Lower lobe of right lung (tissue), 2 donors: Measurements from ENCODE around the gene VPS18. TPM values are rescaled to one million over a fixed set of nuclear protein-coding genes. Genes with fewer than 3 reads are reported as not detected.

Source experiments
- ATAC-seq, 2 donors: fragments of 200-7000 bp; cut with Tn5 transposase; one replicate each; pipeline ENCODE4 v1.9.1; 2020 to 2022; ENCODE audit warnings: mild to moderate bottlenecking in 2 of 2, moderate library complexity in 2 of 2
- DNase-seq: peaks from one replicate; pipeline ENCODE4 v3.0.0-alpha.2; 2020
- H3K27ac ChIP-seq: fragments of 200-600 bp; one replicate; pipeline ENCODE4 v1.8.0; 2022
- H3K27me3 ChIP-seq: fragments of 200-600 bp; one replicate; pipeline ENCODE4 v1.8.0; 2022; ENCODE audit warnings: low read depth
- H3K36me3 ChIP-seq: fragments of 200-600 bp; one replicate; pipeline ENCODE4 v1.8.0; 2022; ENCODE audit warnings: mild to moderate bottlenecking
- H3K4me1 ChIP-seq: fragments of 200-600 bp; one replicate; pipeline ENCODE4 v1.8.0; 2022
- H3K4me3 ChIP-seq: fragments of 200-600 bp; one replicate; pipeline ENCODE4 v1.8.0; 2022; ENCODE audit warnings: mild to moderate bottlenecking
- H3K9me3 ChIP-seq: fragments of 200-600 bp; one replicate; pipeline ENCODE4 v1.8.0; 2022
- CTCF ChIP-seq: fragments of 200-600 bp; IDR thresholded peaks from one replicate; pipeline ENCODE4 v1.8.0; 2022; ENCODE audit warnings: antibody characterized with exemption, mild to moderate bottlenecking
- intact Hi-C: fragments of 100-400 bp; cut with DNase I; formaldehyde crosslinking; loops from one replicate; pipeline ENCODE4 v1.11.0; 2022
- total RNA-seq: library from RNA; stranded (reverse); fragmentation: NEBNext Ultra II Directional; extraction: Animal tissue kit (Norgen Biotek cat#: 25700); gene quantifications from one replicate; pipeline ENCODE4 v1.2.1, GENCODE V29; 2021
- donor health status: DM: no; HTN: yes; CAD: no; lungs with severe emphysema.

The VPS18 gene
- total RNA-seq, 1 donor from 2014 or later, result 24.0 TPM

- intact Hi-C loops, result no loop called here
- DNase-seq, result no peak
- Histone ChIP-seq H3K4me3 (peak overlapping the region; percentile 19), H3K9me3 (no peaks in the 10 kb centered on the region), H3K27me3 (peaks cover 9% of the 10 kb centered on the region), H3K36me3 (peaks cover 46% of the 10 kb centered on the region), H3K27ac (no peak overlapping the region), H3K4me1 (peaks cover 86% of the 10 kb centered on the region)
- TF ChIP-seq CTCF, result no peak
- no peak for ATAC-seq
Measured at GRCh38 chr15:40936234-40936708, 42.0 kb downstream of the VPS18 start.

- DNase-seq (no peak), ATAC-seq (no peak)
- H3K9me3 ChIP-seq, result no peaks in the 10 kb centered on the region
- peaks cover 81% of the 10 kb centered on the region for H3K4me1 ChIP-seq
- peaks cover 46% of the 10 kb centered on the region for H3K36me3 ChIP-seq
- H3K4me3 ChIP-seq, result peak overlapping the region; percentile 19
- H3K27me3 ChIP-seq, result peaks cover 2% of the 10 kb centered on the region
- H3K27ac ChIP-seq, result peak overlapping the region; percentile 41
- no peak for TF ChIP-seq CTCF
- intact Hi-C loops, result no loop called here
Measured at GRCh38 chr15:40936709-40937666, 42.7 kb downstream of the VPS18 start.

- ATAC-seq (no peak), DNase-seq (no peak)
- peak overlapping the region; percentile 41 for H3K27ac ChIP-seq
- peak overlapping the region; percentile 19 for H3K4me3 ChIP-seq
- peaks cover 81% of the 10 kb centered on the region for H3K4me1 ChIP-seq
- intact Hi-C loops, result no loop called here
- H3K36me3 ChIP-seq, result peaks cover 46% of the 10 kb centered on the region
- no peaks in the 10 kb centered on the region for H3K27me3 ChIP-seq
- H3K9me3 ChIP-seq, result no peaks in the 10 kb centered on the region
- peak; percentile 8 for TF ChIP-seq CTCF
Measured at GRCh38 chr15:40937762-40938535, 43.7 kb downstream of the VPS18 start.

- no peak for TF ChIP-seq CTCF
- peaks cover 46% of the 10 kb centered on the region for H3K36me3 ChIP-seq
- ATAC-seq (no peak), DNase-seq (no peak)
- H3K27ac ChIP-seq, result no peak overlapping the region
- intact Hi-C loops, result no loop called here
- peak overlapping the region; percentile 3 for H3K4me3 ChIP-seq
- peaks cover 81% of the 10 kb centered on the region for H3K4me1 ChIP-seq
- H3K9me3 ChIP-seq, result no peaks in the 10 kb centered on the region
- H3K27me3 ChIP-seq, result no peaks in the 10 kb centered on the region
Measured at GRCh38 chr15:40938536-40938870, 44.3 kb downstream of the VPS18 start.

- Histone ChIP-seq H3K27ac (peak overlapping the region; percentile 90), H3K4me1 (peaks cover 69% of the 10 kb centered on the region), H3K4me3 (peak overlapping the region; percentile 69), H3K27me3 (no peaks in the 10 kb centered on the region), H3K36me3 (peaks cover 34% of the 10 kb centered on the region), H3K9me3 (no peaks in the 10 kb centered on the region)
- intact Hi-C loops, result no loop called here
- ATAC-seq (no peak), DNase-seq (no peak)
- no peak for TF ChIP-seq CTCF
Measured at GRCh38 chr15:40940296-40940801, 46.1 kb downstream of the VPS18 start.
